ENCODE results near the gene MUCL3.

GRCh38 chr6:30991891-30992290, 51.1 kb downstream of the MUCL3 start:
- TF ChIP-seq CTCF (IDR thresholded peaks at IDR 0.05) (no peak), POLR2A (IDR thresholded peaks at IDR 0.05) (no peak)
